ENCODE data around the gene SCLT1. TPM values are rescaled to one million over a fixed set of nuclear protein-coding genes. Genes with fewer than 3 reads are reported as not detected.

SCLT1 gene
- total and polyA plus RNA-seq, 2 of the 13 experiments (the other 11 are each of a cell fraction or from before 2014, with no cell fraction given): 1.5 to 8.7 TPM

GRCh38 chr4:128915544-128915943 is 177.8 kb downstream of the SCLT1 start:
- Histone ChIP-seq H3K4me1 (ENCODE audit: insufficient read depth, low read length) (no peaks in the 10 kb centered on the region), H2AFZ (ENCODE audit: low read length) (no peak overlapping the region), H3K9ac (ENCODE audit: insufficient read depth, low read depth, low read length) (no peak overlapping the region), H4K20me1 (ENCODE audit: insufficient read depth, low read length) (no peaks in the 10 kb centered on the region), H3K4me3 (replicated peaks in 1 of 3; ENCODE audit: insufficient read depth in 1 of 3, low read depth in 2 of 3, low read length in 3 of 3) (no peak overlapping the region), H3K79me2 (ENCODE audit: insufficient read depth, low read length) (no peaks in the 10 kb centered on the region), H3K27me3 (ENCODE audit: control insufficient read depth in 1 of 2, insufficient read depth in 2 of 2, low read length in 2 of 2) (no peaks in the 10 kb centered on the region), H3K27ac (ENCODE audit: extremely low read length, insufficient read depth, low read length) (no peak overlapping the region), H3K9me3 (ENCODE audit: low read length) (no peaks in the 10 kb centered on the region), H3K36me3 (replicated peaks in 1 of 2; ENCODE audit: control insufficient read depth in 1 of 2, insufficient read depth in 2 of 2, low read length in 2 of 2) (no peaks in the 10 kb centered on the region), H3K4me2 (ENCODE audit: low read depth, low read length) (no peak overlapping the region)
- BruUV-seq (replicated peaks): no TSS peak
- POLR2A ChIA-PET: no interaction called here
- no peak for ATAC-seq
- CTCF ChIA-PET (ENCODE audit: low intra/inter-chr PET ratio, low total read pairs): no interaction called here
- TF ChIP-seq TBX3 (IDR thresholded peaks at IDR 0.05; ENCODE audit: borderline replicate concordance) (no peak), GFI1 (CRISPR knock-in tag; IDR thresholded peaks at IDR 0.05; ENCODE audit: borderline replicate concordance) (no peak), RXRA (CRISPR knock-in tag; IDR thresholded peaks at IDR 0.05) (no peak), SIN3B (IDR thresholded peaks at IDR 0.05; ENCODE audit: low read length) (no peak), BCL6 (CRISPR knock-in tag; IDR thresholded peaks at IDR 0.05) (no peak), HHEX (CRISPR knock-in tag; IDR thresholded peaks at IDR 0.05) (no peak), IKZF4 (CRISPR knock-in tag; IDR thresholded peaks at IDR 0.05; ENCODE audit: borderline replicate concordance, low read depth, not compliant biosample characterization) (no peak), ARNTL (CRISPR knock-in tag; IDR thresholded peaks at IDR 0.05) (no peak), ATF6 (CRISPR knock-in tag; conservative IDR thresholded peaks at IDR 0.05) (no peak)
- TF ChIP-seq, protein P1, sequence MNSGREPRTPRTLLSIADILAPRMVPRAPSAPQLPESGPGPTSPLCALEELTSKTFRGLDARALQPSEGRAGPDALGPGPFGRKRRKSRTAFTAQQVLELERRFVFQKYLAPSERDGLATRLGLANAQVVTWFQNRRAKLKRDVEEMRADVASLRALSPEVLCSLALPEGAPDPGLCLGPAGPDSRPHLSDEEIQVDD (CRISPR knock-in tag; IDR thresholded peaks at IDR 0.05; ENCODE audit: borderline replicate concordance): no peak
- no peak for FAIRE-seq
- intact Hi-C loops (cut with micrococcal nuclease; ENCODE audit: unreplicated experiment) (no loop called here), in situ Hi-C loops (cut with HindIII; ENCODE audit: extremely low pct_ligation_motif_present, low pct_unique_long_range_greater_than_20kb) (no loop called here)
- DNase-seq (ENCODE audit: low spot score): no peak

Data from HepG2 (cell line).